Astrocyte of the cerebellum (primary cell): ENCODE measurements around the gene P2RX2.

Source experiments
- DNase-seq: peaks from one replicate; pipeline ENCODE4 v3.0.0-alpha.2; 2011; ENCODE audit warnings: low read depth
- H3K4me3 ChIP-seq: 2 replicates; pipeline ENCODE4 v1.5.1; 2011; ENCODE audit warnings: mild to moderate bottlenecking, low read depth, low read length, moderate library complexity
- in situ Hi-C: cut with HindIII; loops from 2 replicates; pipeline ENCODE4 v1.10.0; 2017; ENCODE audit warnings: low sequenced_read_pairs
- TF ChIP-seq, protein P1 (sequence below): IDR thresholded peaks from 2 replicates; pipeline ENCODE4 v1.5.1; 2012; ENCODE audit warnings: low read length, low read depth, moderate library complexity, mild to moderate bottlenecking; ENCODE audit errors: missing control alignments

P2RX2 gene

DNA sequence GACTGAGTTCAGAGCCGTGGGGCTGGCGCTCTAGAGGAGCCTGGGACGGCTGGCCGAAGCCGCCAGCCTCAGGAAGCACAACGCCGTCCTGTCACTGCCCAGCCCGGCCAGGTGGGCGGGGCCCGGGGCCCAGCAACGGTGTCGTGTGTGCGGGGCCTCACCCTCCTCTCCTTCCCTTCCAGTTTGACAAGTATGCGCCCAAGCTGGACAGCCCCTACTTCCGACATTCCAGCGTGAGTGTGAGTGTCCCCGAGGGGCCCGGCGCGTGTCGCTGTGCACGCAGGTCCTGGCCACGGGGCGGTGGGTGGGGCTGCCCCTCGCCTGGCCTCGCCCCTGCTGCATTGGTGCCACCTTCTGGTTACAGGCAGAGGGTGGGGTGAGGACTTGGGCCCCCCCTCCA lies 46.5 kb upstream of the P2RX2 start:
- no peak for DNase-seq
- in situ Hi-C loops: no loop called here
- no peak overlapping the region for H3K4me3 ChIP-seq
- TF ChIP-seq, protein P1, sequence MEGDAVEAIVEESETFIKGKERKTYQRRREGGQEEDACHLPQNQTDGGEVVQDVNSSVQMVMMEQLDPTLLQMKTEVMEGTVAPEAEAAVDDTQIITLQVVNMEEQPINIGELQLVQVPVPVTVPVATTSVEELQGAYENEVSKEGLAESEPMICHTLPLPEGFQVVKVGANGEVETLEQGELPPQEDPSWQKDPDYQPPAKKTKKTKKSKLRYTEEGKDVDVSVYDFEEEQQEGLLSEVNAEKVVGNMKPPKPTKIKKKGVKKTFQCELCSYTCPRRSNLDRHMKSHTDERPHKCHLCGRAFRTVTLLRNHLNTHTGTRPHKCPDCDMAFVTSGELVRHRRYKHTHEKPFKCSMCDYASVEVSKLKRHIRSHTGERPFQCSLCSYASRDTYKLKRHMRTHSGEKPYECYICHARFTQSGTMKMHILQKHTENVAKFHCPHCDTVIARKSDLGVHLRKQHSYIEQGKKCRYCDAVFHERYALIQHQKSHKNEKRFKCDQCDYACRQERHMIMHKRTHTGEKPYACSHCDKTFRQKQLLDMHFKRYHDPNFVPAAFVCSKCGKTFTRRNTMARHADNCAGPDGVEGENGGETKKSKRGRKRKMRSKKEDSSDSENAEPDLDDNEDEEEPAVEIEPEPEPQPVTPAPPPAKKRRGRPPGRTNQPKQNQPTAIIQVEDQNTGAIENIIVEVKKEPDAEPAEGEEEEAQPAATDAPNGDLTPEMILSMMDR: no peak

DNA sequence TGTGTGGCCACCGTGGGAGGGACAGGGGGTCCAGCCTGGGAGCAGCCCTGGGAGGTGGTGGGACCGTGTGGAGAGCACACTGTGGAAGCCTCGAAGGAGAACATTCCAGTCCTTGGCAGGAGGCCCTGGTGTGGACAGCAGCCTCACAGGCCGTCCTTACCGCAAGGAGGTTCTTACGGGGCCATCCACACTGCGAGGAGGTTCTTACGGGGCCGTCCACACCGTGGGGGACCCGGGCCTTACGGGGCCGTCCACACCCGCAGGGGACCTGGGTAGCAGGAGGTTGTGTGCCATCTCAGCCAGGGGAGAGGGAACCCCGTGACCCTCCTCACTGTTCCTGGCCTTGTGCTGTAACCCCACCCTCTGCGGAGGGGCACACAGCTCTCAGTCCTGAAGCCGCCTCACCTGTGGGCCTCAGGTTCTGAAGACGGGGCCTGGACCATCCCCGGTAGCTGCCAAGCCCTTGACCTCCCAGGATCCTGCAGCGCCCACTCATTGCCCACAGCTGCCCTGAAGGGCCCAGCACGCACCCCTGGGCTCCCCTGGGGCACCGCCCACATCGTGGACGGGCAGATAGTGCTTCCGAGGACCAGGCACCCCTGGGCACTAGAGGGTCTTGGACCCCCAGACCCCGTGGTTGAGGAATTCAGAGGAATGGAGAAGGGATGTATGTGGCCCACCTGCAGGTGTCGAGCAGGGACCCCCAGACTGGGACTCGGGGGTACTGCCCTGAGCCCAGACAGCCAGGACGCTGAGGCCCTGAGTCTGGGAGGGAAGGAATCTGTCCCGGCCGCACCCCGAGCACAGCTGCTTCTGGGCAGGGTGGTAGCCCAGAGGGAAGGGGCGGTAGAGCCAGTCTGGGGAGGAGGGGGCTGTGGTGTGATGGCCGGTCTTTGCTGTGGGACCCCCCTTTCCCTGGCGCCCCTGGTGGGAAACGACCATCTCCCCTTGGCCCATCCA lies 45.5 kb upstream of the P2RX2 start:
- DNase-seq: no peak
- no peak overlapping the region for H3K4me3 ChIP-seq
- in situ Hi-C loops: no loop called here
- TF ChIP-seq, protein P1: no peak

DNA sequence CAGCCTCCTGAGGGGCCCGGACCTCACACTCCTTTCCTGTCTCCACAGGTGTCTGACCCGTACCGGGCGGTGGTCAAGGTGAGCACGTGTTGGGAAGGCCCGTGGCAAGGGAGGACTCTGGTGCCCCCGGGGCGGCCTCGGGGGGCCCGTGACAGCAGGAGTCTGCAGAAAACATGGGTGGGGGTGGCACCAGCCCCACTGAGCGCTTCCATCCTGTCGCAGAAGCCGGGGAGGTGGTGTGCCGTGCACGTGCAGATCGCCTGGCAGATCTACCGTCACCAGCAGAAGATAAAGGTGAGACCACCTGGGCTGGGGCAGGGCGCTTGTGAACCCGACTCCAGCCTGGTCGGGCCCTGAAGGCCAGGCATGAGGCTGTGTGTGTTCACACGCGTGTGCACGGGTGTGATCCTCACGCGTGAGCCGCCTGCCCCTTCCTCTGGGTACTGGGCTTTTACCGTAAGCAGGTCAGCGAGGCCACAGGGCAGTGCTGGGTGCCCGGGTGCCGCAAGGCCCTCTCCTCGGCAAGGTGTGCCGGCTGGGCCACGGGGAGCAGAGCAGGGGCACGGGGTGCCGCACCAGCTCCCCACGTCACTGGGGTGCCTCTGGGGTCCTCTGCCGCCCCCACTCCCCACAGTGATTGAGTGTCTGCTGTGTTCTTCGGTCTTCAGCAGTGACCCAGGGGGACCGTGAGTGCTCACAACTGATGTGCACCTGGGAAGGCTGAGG lies 44.1 kb upstream of the P2RX2 start:
- in situ Hi-C loops: no loop called here
- no peak overlapping the region for H3K4me3 ChIP-seq
- no peak for DNase-seq
- TF ChIP-seq, protein P1: no peak

DNA sequence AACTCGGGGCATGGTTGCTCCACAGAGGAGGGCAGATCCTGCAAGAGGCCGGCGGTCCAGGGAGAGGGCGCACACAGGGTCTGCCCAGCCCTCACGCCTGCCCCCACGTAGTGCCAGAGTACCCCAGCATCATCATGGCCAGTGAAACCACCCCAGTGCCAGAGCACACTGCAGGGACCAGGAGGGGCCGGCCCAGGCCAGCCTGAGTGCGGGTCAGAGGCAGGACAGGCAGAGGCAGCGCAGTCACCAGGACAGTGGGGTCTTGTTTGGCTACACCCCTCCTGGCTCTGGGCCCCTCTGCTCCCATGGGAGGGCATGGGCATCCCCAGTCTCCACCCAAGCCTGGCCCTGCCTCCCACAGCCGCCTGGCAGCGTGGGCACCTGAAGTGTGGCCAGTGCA lies 42.9 kb upstream of the P2RX2 start:
- in situ Hi-C loops: no loop called here
- no peak for DNase-seq
- no peak overlapping the region for H3K4me3 ChIP-seq
- TF ChIP-seq, protein P1: no peak

DNA sequence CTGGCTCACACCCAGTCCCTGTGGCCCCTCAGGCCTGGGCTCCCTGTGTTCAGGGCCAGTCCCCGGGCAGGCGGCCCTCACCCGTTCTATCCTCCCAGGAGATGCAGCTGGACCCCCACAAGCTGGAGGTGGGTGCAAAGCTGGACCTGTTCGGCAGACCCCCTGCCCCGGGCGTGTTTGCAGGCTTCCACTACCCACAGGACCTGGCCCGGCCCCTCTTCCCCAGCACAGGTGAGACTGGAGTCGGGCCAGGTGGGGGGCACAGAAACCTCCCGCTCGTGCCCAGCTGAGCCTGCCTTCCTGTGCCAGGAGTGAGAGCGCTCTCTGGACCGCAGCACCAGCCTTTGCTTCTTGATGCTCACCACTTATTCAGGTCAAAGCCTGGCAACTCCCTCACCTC lies 41.9 kb upstream of the P2RX2 start:
- TF ChIP-seq, protein P1: no peak
- no peak for DNase-seq
- in situ Hi-C loops: no loop called here
- no peak overlapping the region for H3K4me3 ChIP-seq

DNA sequence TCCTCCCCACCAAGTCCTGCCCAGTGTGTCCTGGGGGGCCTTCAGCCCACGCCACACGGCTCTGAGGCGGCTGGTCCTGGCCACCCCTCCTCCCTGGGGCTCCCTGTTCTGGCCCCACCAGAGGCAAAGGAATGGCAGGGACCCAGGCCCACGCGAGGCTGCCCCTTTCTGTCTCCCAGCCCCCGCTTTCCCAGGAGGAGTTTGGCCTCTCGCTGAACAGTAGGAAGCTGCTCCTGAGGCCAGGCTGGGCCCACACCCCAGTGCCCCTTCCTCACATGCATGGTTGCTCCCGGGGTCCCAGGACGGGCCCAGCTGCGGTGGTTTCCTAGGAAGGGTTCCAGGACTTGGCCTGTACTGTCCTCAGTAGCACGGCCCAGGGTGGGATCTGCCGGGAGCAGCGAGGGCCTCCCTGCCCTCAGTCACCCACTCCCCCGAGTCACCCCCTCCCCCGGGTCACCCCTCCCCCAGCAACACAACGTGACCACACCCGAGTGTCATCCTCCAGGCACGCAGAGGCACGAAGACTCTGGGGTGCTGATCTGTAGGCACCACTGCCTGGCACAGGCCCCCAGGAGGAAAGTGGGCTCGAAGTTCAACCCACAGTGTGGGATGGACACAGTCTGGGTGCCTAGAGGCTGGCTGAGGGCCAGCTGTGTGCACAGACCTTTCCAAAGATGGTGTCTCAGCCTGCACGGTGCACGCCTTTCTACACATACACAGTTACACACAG lies 41.2 kb upstream of the P2RX2 start:
- no peak overlapping the region for H3K4me3 ChIP-seq
- in situ Hi-C loops: no loop called here
- TF ChIP-seq, protein P1: no peak
- no peak for DNase-seq
